ENCODE measurements around the gene PDZD2. TPM values are rescaled to one million over a fixed set of nuclear protein-coding genes. Genes with fewer than 3 reads are reported as not detected.

The PDZD2 gene
- total RNA-seq, 1 donor from 2014 or later = 4.3 TPM

- no peak for TF ChIP-seq CTCF (conservative IDR thresholded peaks at IDR 0.05)
- peaks cover 16% of the 10 kb centered on the region for H3K27me3 Mint-ChIP-seq
- DNase-seq (ENCODE audit: extremely low spot score, unreplicated experiment) = no peak
- H3K4me3 Mint-ChIP-seq = no peak overlapping the region
- H3K27ac Mint-ChIP-seq = no peak overlapping the region
- H3K4me1 Mint-ChIP-seq (ENCODE audit: unreplicated experiment) = no peaks in the 10 kb centered on the region
- H3K9me3 Mint-ChIP-seq = peaks cover 9% of the 10 kb centered on the region
- no peaks in the 10 kb centered on the region for H3K36me3 Mint-ChIP-seq
Observed at GRCh38 chr5:31995006-31995405, 356.1 kb downstream of the PDZD2 start.

GRCh38 chr5:31995714-31996113, 356.8 kb downstream of the PDZD2 start:
- no peaks in the 10 kb centered on the region for H3K36me3 Mint-ChIP-seq
- no peak overlapping the region for H3K4me3 Mint-ChIP-seq
- no peak overlapping the region for H3K27ac Mint-ChIP-seq

GRCh38 chr5:31996909-31997308, 358.0 kb downstream of the PDZD2 start:
- TF ChIP-seq CTCF (conservative IDR thresholded peaks at IDR 0.05) = no peak
- peaks cover 4% of the 10 kb centered on the region for H3K9me3 Mint-ChIP-seq
- no peak overlapping the region for H3K27ac Mint-ChIP-seq
- no peaks in the 10 kb centered on the region for H3K4me1 Mint-ChIP-seq (ENCODE audit: unreplicated experiment)
- DNase-seq (ENCODE audit: extremely low spot score, unreplicated experiment) = no peak
- no peaks in the 10 kb centered on the region for H3K36me3 Mint-ChIP-seq
- peaks cover 13% of the 10 kb centered on the region for H3K27me3 Mint-ChIP-seq
- no peak overlapping the region for H3K4me3 Mint-ChIP-seq

More at GRCh38 chr5:31995714-31996113, 356.8 kb downstream of the PDZD2 start:
- peaks cover 9% of the 10 kb centered on the region for H3K9me3 Mint-ChIP-seq
- peaks cover 14% of the 10 kb centered on the region for H3K27me3 Mint-ChIP-seq
- no peak for TF ChIP-seq CTCF (conservative IDR thresholded peaks at IDR 0.05)
- no peak for DNase-seq (ENCODE audit: extremely low spot score, unreplicated experiment)
- H3K4me1 Mint-ChIP-seq (ENCODE audit: unreplicated experiment) = no peaks in the 10 kb centered on the region

- TF ChIP-seq CTCF (conservative IDR thresholded peaks at IDR 0.05) = no peak
- DNase-seq (ENCODE audit: extremely low spot score, unreplicated experiment) = no peak
- H3K27ac Mint-ChIP-seq = no peak overlapping the region
- H3K36me3 Mint-ChIP-seq = no peaks in the 10 kb centered on the region
- no peaks in the 10 kb centered on the region for H3K4me1 Mint-ChIP-seq (ENCODE audit: unreplicated experiment)
- no peak overlapping the region for H3K4me3 Mint-ChIP-seq
- peaks cover 9% of the 10 kb centered on the region for H3K27me3 Mint-ChIP-seq
- peaks cover 4% of the 10 kb centered on the region for H3K9me3 Mint-ChIP-seq
Observed at GRCh38 chr5:31999470-31999869, 360.5 kb downstream of the PDZD2 start.

GRCh38 chr5:32000731-32001130, 361.8 kb downstream of the PDZD2 start:
- no peak for TF ChIP-seq CTCF (conservative IDR thresholded peaks at IDR 0.05)
- H3K36me3 Mint-ChIP-seq = no peaks in the 10 kb centered on the region
- H3K4me1 Mint-ChIP-seq (ENCODE audit: unreplicated experiment) = no peaks in the 10 kb centered on the region
- H3K27ac Mint-ChIP-seq = no peak overlapping the region
- peaks cover 6% of the 10 kb centered on the region for H3K27me3 Mint-ChIP-seq
- H3K4me3 Mint-ChIP-seq = no peak overlapping the region
- no peak for DNase-seq (ENCODE audit: extremely low spot score, unreplicated experiment)
- peaks cover 3% of the 10 kb centered on the region for H3K9me3 Mint-ChIP-seq

- H3K4me1 Mint-ChIP-seq (ENCODE audit: unreplicated experiment) = no peaks in the 10 kb centered on the region
- H3K9me3 Mint-ChIP-seq = no peaks in the 10 kb centered on the region
- no peak for DNase-seq (ENCODE audit: extremely low spot score, unreplicated experiment)
- H3K27ac Mint-ChIP-seq = no peak overlapping the region
- no peak for TF ChIP-seq CTCF (conservative IDR thresholded peaks at IDR 0.05)
- peaks cover 3% of the 10 kb centered on the region for H3K27me3 Mint-ChIP-seq
- no peaks in the 10 kb centered on the region for H3K36me3 Mint-ChIP-seq
- H3K4me3 Mint-ChIP-seq = no peak overlapping the region
Observed at GRCh38 chr5:32001284-32001683, 362.4 kb downstream of the PDZD2 start.
